Measurements from ENCODE around the gene FEZ2. TPM values are rescaled to one million over a fixed set of nuclear protein-coding genes. Genes with fewer than 3 reads are reported as not detected.
"Not testable (repeated sequence)": the region's sequence is repeated elsewhere in the genome, so short reads cannot be mapped to it uniquely, and the experiment has no call there.

FEZ2 gene, protein sequence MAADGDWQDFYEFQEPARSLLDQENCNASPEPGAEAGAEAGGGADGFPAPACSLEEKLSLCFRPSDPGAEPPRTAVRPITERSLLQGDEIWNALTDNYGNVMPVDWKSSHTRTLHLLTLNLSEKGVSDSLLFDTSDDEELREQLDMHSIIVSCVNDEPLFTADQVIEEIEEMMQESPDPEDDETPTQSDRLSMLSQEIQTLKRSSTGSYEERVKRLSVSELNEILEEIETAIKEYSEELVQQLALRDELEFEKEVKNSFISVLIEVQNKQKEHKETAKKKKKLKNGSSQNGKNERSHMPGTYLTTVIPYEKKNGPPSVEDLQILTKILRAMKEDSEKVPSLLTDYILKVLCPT
- 10 to 100 TPM in 2 of 3 donors, 1 to 10 TPM in 1; 8.2 to 54.1 (median 35.4) TPM for polyA plus RNA-seq

DNA sequence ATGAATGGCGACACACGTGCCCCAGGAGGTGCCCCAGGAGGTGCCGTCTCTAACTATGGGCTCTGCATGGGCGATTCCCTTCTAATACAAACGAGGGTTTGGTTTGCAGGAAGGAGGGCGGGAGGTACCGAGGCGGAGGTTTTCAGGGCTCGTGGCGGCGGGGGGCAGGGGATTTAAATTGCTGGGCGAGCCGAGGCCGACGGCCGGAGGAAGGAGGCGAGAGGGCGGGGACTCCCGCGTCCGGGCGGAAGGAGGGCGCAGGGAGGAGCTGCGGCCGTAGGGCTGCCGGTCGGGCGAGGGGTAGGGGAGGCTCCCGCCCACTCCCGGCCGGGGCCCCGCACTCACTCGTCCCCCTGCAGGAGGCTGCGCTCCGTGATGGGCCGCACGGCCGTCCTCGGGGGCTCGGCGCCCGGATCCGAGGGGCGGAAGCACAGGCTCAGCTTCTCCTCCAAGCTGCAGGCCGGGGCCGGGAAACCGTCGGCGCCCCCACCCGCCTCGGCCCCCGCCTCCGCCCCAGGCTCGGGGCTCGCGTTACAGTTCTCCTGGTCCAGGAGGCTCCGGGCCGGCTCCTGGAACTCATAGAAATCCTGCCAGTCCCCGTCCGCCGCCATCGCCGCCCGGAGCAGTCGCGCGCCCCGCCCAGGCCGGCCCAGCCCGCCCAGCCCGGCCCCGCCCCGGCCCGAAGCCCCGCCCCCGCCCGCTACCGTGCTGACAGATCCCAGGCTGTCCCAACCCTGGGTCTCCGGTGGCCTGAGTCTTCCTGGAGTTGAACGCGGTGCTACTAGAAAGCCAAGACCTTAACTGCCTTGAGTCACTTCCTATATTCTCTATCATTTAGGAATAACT, at the start of gene FEZ2:
Gene FEZ2, minus strand, starts transcription at position 637 of the 846 bp plus-strand sequence. Its CDS starts 26 bp downstream, at position 611.
- 0% methylated on average over 57 to 81 of the region's 81 CpGs for WGBS, 3 donors
- H3K27ac ChIP-seq (ENCODE audit: low read depth, low read length): peak within 1 kb of the TSS; percentile 64

DNA sequence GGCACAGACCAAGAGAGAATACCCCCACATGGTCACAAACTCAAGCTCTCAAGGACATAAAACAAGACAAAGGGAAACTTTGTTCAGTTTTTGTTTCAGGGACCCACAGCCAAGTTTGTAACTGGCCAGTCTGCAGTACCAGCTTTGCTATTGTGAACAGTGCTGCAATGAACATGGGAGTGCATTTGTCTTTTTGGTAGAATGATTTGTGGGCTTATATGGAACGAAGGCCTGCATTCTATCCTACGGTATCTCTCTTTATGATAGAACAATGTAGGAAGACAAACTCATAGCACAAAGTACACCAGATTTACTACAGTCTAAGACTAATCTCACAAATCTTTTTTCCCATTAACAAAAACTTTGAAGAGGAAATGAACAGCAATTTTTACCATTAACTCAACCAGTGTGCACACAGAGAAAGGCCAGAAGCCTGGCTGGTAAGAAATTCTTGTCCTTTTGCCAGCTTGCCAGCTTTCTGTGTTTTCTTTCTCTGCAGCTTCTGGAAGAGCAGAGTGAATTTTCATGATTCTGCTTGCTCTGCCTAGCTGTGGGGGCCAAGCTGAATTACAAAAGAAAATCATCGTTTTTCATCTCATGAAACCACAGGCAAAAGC, 37.1 kb upstream of the FEZ2 start:
- H3K27ac ChIP-seq (ENCODE audit: low read depth, low read length): no peak overlapping the region
- 74 to 81% (median 74%) methylated on average over 3 of the region's 3 CpGs for WGBS, 3 donors

DNA sequence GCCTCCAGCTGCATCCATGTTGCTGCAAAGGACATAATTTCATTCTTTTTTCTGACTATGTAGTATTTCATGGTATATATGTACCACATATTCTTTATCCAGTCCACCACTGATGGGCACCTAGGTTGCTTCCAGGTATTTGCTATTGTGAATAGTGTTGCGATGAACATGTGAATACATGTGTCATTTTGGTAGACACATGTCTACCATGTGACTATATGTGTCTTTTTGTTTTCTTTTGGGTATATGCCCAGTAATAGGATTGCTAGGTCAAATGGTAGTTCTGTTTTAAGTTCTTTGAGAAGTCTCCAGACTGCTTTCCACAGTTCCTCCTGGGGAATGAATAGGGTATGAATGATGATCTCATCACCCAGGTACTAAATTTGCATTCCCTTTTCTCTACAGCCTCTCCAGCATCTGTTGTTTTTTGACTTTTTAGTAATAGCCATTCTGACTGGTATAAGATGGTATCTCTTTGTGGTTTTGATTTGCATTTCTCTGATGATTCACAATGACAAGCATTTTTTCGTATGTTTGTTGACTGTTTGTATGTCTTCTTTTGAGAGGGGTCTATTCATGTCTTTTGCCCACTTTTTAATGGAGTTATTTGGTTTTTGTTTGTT, 35.6 kb upstream of the FEZ2 start:
- WGBS, 3 donors: 88 to 92% (median 90%) methylated on average over 2 of the region's 2 CpGs
- H3K27ac ChIP-seq (ENCODE audit: low read depth, low read length): no peak overlapping the region

DNA sequence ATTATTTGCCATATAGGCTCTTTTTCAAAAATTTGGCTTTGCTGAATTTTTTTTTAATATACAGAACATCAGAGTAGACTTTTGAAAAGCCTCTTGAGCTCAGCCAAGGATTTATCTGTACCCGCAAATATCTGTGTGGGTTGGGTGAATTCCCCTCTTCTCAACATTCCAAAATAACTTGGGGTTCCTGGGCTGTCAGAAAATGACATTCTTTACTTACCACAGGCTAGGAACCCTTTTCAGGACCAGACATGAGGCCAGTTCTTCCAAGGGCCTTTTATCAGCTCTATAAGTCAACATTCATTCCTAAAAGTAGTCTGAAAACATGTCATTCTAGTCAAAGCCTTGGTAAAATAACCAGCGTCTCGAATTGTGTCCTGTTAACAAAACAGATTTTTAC, 28.8 kb upstream of the FEZ2 start:
- H3K27ac ChIP-seq (ENCODE audit: low read depth, low read length): no peak overlapping the region
- 83 to 95% (median 89%) methylated on average over 3 of the region's 3 CpGs for WGBS, 3 donors

DNA sequence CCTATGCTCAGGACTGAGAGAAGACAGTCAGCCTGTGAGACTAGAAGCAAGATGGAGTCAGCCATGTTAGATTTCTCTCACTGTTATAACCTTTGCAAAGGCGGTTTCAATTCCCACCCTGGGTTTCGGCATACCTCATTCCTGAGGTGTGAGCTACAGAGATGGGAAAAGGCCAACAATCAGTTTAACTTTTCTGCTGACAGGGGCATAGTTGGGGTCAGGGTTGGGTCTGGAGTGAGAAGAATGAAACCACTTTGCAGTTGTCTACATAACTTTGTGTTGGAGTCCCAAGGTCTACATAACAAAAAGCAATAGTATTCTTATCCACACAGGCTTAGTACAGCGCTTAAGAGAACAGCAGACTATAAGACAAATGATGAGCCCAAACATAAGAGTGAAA, 28.1 kb upstream of the FEZ2 start:
- 98 to 100% (median 100%) methylated on average over 3 of the region's 3 CpGs for WGBS, 3 donors
- no peak overlapping the region for H3K27ac ChIP-seq (ENCODE audit: low read depth, low read length)

DNA sequence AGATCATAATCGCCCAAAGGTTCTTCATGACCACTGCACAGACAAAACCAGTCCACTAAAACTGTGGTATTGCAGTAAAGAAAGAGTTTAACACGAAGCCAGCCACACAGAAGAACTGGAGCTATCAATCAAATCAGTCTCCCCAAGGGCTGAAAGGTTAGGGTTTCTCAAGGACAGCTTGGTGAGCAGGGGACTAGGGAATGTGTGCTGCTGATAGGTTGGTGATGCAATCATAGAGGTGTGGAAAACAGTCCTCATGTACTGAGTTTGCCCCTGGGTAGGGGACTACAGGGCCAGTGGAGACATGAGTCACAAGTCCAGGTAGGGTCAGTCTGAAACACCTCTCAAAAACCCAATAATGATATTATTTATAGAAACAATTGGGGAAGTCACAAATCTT, 27.3 kb upstream of the FEZ2 start:
- no peak overlapping the region for H3K27ac ChIP-seq (ENCODE audit: low read depth, low read length)
- 70 to 88% (median 86%) methylated on average over 2 of the region's 2 CpGs for WGBS, 3 donors

DNA sequence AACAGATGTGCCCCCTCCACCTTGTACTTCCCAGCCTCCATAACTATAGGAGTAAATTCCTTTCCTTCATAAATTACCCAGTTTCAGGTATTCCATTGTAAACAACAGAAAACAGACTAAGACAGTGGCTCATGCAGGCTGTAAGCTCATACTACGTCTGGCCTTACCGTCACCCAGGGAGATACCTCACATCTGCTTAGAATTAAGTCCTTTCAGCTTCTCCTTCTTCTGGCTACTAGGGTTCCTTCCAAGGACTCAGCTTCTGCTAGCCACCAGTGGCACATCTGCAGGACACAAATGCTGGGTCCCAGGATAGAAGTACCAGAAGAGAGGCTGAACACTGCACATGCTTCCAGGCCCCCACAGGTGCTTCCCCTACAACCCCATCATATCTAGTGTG, 22.4 kb upstream of the FEZ2 start:
- H3K27ac ChIP-seq (ENCODE audit: low read depth, low read length): no peak overlapping the region
- 77 to 85% (median 79%) methylated on average over 2 of the region's 2 CpGs for WGBS, 3 donors

DNA sequence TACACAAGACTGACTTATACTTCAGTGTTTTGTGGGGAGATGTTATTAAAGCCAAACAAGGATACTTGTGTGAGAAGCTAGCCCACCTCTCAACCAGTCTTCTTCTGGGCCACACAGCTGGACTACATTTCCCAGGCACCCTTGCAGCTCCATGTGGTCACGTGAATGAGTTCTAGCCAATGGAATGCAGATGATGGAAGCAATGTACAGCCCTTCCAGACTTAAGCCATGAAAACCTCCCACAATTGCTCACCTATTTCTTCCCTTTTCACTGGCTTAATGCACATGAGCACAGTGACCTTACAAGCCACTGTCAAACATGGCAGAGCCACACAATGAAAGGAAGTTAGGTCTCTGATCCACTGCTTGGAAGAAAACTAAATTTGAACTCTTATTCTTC, 20.4 kb upstream of the FEZ2 start:
- no peak overlapping the region for H3K27ac ChIP-seq (ENCODE audit: low read depth, low read length)
- 54 to 66% (median 58%) methylated on average over 1 of the region's 1 CpG for WGBS, 3 donors

DNA sequence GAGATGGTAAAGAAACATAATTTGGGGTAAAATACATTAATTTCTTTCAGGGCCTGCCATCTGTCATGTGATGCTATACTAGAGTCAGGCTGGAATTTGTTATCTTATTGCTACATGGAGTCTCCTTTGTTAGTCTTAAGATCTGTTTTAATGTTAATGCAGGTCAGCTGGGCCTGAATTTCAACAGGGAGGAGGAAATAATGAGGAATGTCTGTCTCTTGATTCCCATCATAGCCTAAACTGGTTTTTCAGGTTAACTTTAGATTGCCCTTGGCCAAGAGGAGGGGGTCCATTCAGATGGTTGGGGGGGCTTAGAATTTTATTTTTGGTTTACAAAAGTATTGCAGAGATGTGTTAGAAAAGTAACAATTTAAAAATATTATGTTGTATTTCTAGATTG, 19.0 kb upstream of the FEZ2 start:
- no peak overlapping the region for H3K27ac ChIP-seq (ENCODE audit: low read depth, low read length)

DNA sequence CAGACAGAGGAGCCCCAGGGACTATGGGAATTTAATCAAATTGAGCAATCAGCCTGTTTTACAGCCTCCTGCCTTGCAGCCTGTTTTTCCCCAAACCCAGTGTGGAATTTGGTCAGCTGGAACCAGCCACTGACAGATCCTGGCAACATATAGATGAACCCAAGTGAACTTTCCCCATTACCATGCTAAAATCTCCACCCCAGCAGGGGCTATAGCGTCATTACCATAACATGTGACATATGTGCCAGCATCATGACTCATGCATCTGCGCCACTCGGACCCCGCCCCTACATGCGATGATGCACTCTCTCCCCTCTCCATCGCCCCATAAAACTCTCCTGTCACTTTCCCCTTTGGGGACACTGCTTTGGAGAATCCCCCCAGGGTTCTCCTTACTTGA, 17.3 kb upstream of the FEZ2 start:
- WGBS, 3 donors: 70 to 84% (median 74%) methylated on average over 6 of the region's 6 CpGs
- H3K27ac ChIP-seq (ENCODE audit: low read depth, low read length): no peak overlapping the region

DNA sequence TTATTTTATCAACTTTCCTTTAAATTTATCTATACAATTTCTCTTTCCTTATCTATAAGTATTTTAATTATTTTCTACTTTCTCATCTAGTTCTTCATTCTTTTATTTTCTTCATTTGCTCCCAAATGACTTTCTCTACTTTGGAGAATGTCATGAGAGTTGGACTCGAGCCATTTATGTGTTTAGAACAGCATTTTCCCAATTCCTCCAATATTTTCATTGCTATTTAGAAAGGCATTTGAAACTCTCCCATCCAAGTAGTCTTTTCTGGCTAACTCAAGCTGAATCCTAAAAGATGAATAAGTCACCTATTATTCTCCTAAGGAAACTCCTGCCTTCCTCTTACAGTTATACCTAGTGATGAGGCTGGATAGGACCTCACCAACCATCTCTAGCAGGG, 15.8 kb upstream of the FEZ2 start:
- H3K27ac ChIP-seq (ENCODE audit: low read depth, low read length): no peak overlapping the region
- WGBS, 3 donors: 60 to 84% (median 80%) methylated on average over 1 of the region's 1 CpG

DNA sequence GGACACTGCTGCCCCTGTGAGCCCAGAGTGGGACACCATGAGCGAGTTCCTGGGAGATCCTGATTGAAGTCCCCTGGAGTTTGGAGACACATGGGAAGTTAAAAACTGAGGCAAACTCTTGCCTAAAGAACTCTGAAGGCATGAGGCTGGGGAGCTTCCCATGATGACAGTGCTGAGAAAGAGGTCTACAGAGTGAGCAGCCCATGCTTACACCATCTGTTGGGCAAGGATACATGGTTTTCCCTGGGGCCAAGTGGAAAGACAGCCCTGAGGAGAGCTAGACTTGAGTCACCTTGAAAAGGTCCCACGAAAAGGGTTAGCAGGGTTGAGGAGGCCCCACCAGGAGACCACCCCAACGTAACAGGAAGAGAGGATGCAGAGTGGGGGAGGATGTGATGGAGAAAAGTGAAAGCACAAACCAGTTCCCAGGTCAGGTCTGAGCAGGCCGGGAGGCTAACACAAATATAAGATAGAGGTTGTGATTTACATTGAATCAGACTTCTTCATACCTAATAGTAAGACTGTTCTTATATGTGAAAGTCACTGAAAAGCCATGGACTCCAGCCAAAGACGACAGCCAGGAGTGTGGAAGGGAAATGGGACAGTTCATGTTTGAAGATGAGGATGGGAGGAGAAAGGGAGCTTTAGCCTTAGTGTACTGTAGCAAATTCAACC, 13.5 kb upstream of the FEZ2 start:
- H3K27ac ChIP-seq (ENCODE audit: low read depth, low read length): no peak overlapping the region

DNA sequence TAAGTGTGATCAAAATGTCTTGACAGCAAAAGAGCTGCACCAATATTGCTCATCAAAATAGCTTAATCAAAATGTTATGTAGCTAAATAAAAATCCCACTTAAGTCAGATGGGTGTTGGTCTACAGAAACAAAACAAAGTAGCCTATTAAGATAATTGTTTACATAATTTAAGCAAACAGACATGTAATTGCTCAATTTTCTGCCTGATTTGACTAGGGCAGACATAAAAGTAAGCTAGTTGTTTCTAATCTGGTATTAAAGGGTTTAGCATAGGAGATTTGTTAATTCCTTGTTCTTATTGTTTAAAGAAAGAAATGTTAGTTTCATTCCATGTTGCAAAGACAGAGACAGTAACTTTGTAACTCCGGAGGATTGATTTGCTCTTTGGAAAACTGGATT, 11.5 kb upstream of the FEZ2 start:
- 90 to 95% (median 91%) methylated on average over 1 of the region's 1 CpG for WGBS, 3 donors
- no peak overlapping the region for H3K27ac ChIP-seq (ENCODE audit: low read depth, low read length)

More for the DNA sequence above, 13.5 kb upstream of the FEZ2 start:
- WGBS, 3 donors: 82 to 84% (median 84%) methylated on average over 5 of the region's 5 CpGs

DNA sequence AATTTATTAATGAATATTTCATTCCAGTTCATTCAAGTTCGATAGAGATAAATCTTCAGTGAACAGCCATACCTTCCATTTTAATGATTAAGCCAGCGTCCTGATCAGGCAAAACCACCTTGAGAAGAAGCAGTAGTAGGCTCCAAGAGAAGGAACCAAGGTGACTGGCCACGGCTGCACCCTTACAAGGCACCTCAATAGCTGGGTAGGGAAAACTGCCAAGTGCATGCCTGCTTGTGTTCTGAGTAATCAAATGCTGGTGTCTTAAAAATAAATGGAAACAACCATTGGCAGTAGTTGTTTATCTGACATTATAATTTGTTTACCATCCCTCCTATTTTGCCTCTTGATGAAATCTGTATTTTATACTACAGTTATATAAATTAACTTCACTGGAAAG, 10.0 kb upstream of the FEZ2 start:
- 70 to 95% (median 94%) methylated on average over 3 of the region's 3 CpGs for WGBS, 3 donors
- H3K27ac ChIP-seq (ENCODE audit: low read depth, low read length): no peak overlapping the region

DNA sequence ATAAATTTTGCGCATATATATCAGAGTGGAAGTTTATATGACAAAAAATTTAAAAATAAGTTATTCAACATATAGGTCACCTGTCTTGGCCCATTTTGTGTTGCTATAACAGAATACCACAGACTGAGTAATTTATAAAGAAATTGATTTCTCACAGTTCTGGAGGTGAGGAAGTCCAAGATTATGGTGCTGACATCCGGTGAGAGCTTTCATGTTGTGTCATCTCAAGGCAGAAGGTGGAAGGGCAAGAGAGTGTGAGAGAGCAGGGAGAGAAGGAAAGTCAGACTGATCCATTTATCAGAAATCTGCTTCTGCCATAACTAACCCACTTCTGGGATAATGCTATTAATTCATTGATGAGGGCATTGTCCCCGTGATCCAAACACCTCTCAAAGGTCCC, 9.0 kb upstream of the FEZ2 start:
- 63 to 93% (median 91%) methylated on average over 3 of the region's 3 CpGs for WGBS, 3 donors
- H3K27ac ChIP-seq (ENCODE audit: low read depth, low read length): no peak overlapping the region

DNA sequence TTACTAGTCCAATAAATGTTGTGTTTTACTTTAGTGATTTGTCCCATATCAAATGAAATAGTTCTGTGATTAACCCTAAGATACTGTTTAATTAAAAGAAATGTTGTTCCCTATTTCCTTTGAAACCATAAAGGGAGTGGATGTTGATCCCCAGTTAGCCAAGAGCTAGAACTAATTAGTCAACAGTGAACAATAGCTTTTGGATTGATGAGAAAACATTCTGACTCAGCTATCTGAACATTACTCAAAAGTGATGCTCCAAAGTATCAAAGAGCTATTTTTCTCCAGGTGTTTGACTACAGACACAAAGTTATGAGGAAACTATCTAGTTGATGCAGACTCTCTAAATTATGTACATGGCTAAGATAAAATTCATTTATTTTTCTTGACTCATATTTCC, 7.3 kb upstream of the FEZ2 start:
- H3K27ac ChIP-seq (ENCODE audit: low read depth, low read length): no peak overlapping the region

DNA sequence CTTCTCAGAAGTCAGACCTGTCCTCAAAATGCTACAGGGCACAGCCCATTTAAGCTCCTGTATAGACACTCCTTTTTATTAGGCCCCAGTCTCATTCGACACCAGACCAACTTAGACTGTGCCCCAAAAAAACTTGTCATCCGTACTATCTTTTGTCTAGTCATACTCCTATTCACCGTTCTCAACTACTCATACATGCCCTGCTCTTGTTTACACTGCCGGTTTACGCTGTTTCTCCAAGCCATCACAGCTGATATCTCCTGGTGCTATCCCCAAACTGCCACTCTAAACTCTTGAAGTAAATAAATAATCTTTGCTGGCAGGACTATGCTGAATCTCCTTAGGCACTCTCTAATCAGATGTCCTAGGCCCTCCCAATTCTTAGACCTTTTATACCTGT, 5.7 kb upstream of the FEZ2 start:
- WGBS, 3 donors: 88 to 96% (median 94%) methylated on average over 3 to 5 of the region's 5 CpGs
- not testable (repeated sequence) for H3K27ac ChIP-seq (ENCODE audit: low read depth, low read length)

DNA sequence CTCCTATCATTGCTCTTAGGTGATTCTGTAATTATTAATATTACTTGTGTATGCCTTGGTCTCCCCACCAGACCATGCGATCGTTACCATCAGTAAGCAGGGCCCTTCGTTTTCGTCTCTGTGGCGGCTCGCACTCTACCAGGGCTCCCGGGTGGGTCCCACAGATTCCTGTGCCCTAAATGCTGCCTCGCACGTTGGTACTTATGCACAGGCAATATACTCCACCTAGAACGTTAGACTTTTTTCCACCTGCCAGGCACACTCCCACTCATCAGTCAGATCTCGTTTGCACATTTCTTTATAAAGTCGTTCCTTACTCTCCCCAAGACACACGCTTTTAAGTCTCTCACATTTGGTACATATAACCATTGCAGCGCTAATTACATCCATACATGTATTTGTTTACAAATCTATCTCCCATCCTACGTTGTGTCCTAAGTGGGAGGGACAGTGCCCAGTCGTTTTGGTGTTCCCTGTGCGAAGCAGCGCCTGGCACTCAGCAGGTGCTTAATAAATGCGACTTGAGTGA, 901 bp downstream of the FEZ2 start:
- no peak overlapping the region for H3K27ac ChIP-seq (ENCODE audit: low read depth, low read length)
- 28 to 34% (median 30%) methylated on average over 19 of the region's 19 CpGs for WGBS, 3 donors
